SIG-M5 (cell line): ENCODE data around the gene PTCH2.
"Not testable (repeated sequence)": the region's sequence is repeated elsewhere in the genome, so short reads cannot be mapped to it uniquely, and the experiment has no call there.

Experiments
- DNase-seq: peaks from one replicate; lab custom pipeline; 2025; lab: John Stamatoyannopoulos, UW

PTCH2 gene

DNA sequence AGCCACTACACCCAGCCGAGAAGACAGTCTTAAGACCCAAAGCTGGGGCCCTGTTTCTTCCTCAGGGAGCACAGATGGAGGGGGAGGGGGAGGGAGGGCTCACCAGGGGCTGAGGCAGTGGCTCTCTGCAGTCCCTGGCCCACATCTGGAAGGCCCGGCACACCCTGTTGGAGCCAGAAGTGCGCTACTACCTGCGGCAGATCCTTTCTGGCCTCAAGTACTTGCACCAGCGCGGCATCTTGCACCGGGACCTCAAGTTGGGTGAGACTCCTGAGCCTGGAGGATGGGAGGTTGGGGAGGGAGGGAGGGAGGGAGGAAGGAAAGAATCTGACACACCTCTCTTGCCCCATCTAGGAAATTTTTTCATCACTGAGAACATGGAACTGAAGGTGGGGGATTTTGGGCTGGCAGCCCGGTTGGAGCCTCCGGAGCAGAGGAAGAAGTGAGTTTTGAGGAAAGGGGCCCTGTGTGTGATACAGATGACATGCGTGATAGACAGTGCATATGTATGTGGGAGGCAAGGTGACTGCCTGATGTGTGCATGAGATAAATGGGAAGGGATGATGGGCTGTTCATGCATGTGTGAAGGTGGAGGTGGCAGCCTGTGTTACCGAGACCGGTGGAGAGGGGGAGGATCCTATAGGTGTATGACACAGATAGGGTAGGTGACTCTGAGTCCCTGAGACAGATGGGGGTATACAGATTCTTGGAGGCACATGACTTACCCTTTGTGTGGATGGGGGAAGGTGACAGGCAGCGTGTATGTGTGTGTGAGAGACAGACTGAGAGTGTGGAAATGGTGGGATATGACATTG is 41.4 kb downstream of the PTCH2 start:
- no peak for DNase-seq

DNA sequence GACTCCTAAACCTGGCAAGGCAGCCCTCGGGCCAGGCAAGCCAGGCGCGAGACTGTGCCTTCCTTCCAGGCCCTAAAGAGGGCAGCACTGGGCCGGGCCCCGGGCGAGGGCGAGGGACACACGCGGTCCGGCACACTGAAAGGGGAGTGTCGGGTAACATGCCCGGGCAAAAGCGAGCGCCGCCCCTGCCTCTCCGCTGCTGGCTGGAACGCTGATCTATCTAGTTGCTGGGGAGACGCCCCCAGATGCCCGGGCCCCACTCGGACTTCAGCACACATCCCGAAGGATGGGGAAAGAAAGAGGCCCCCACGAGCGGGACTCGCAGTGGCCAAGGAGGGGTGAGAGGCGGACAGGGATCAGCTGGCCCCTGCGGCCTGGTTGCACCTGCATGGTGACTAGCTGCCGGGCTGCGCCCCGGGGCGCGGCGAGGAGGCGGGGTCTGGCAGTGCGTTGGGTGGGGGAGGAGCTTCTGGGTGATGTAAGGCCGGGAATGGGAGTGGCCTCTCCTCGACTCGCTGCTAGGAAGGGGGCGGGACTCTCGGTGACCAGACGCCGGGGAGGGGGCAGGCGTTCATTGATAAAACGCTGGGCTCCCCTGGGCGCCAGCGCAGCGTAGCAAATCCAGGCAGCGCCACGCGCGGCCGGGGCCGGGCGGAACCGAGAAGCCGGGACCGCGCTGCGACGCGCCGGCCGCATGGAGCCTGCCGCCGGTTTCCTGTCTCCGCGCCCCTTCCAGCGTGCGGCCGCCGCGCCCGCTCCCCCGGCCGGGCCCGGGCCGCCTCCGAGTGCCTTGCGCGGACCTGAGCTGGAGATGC is 43.1 kb downstream of the PTCH2 start, which contains the start of gene PLK3:
Gene PLK3 (plus strand): TSS at position 608 of the 815 bp plus-strand sequence. CDS start 87 bp downstream, at position 695.
- DNase-seq: peak; percentile 67

DNA sequence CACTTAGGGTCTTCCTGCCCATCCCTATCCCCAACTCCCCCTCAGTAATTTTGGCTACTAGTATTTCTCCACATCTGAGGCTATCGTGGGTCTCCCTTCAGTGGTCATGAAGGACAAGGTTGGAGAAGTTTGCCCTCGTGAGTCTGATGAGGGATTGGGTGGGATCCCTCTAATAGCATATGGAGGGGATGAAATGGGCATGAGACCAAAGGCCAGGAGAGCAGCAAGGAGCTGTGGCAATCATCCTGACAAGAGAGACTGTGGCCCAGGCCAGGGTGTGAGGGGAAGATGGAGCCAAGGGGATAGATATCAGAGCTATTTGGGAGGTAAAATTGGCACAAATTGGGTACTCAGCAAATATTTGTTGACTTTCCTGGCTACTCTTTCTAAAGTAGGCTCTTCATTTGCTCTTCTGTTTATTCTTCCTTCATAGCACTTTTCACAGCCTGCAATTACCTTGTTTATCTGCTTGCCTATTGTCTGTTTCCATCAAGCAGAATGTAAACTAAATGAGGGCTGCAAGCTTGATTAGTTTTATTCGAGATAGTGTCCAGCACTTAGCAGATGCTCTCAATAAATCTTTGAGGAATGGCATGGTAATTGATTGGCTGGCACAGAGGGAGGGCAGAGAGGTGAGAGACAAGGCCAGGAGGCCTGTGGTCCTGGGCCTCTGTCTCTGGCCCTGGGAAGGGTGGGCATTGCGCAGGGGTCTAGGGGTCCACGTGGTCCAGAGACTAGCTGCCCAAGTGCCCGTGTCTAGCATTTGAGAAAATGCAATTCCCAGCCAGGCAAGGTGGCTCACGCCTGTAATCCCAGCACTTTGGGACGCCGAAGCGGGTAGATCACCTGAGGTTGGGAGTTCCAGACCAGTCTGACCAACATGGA is 44.3 kb downstream of the PTCH2 start:
- no peak for DNase-seq

DNA sequence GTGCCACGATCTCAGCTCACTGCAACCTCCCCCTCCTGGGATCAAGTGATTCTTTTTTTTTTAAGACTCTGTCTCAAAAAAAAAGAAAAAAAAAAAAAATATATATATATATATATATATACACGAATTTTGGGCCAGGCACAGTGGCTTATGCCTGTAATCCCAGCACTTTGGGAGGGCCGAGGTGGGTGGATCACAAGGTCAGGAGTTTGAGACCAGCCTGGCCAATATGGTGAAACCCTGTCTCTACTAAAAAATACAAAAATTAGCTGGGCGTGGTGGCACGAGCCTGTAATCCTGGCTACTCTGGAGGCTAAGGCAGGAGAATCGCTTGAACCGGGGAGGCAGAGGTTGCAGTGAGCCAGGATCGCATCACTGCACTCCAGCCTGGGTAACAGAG is 45.2 kb downstream of the PTCH2 start:
- DNase-seq: not testable (repeated sequence)

DNA sequence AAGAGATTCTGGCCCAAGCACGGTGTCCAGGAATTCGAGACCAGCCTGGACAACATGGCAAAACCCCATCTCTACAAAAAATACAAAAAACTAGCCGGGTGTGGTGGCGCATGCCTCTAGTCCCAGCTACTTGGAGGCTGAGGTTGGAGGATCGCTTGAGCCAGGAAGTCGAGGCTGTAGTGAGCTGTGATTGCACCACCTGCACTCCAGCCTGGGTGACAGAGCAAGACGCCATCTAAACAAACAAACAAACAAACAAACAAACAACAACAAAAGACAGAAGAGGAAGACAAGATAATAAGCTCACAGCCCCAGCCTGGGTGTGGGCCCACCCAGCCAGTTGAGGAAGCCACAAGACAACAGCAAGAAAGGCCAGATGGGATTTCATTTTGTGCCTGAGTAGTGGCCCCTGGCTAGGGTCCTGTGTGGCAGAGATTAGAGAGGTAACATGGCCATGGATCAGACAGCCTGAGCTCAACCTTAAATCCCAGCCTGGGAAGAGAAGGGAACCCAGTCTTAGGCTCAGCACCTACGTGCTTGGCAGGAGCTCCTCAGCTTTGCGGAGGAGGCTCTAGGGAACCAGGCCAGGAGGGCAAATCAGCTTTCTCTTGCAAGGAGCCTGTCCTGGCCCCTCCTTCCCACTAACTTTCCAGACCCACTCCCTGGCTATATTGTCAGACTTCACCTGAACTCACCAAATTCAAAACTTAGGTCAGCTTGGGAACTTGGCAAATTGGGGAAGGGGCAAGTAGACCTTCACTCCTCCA is 50.1 kb downstream of the PTCH2 start:
- DNase-seq: no peak

DNA sequence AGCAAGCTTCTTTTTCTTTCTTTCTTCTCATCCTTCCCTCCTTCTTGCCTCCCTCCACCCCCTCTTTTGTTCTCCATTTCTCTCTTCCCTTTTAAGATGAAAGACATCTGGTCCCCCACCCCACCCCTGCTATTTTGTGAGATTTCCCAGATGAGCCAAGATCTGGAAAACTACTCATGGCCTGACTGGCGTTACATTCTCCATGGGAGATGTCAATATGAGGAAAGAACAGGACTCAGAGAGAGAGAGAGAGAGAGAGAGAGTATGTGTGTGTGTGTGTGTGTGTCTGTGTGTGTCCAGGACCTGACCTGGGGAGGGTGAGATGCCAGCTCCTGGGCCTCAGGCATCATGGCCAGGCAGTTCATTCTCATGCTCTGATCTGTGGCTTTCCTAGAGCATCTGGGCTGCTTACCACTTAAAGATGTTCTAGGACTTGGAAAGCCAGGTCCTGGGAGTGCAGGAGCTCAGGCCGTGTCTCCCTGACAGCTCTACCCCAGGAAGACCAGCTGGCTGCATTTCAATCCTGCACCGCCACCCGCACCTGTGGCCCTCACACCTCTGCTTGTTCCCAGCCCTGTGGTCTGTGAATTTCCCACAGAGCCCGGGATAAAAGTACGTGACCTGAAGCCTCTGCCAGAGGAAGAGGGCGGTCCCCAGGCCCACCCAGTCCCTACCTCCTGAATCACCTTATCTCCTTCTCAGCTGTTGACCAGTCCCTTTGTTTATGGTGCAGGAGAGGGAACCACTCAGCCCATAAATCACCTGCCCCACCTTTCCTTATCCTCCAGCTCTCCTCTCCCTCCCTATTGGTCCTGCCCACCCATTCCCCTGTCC is 51.9 kb downstream of the PTCH2 start:
- no peak for DNase-seq

DNA sequence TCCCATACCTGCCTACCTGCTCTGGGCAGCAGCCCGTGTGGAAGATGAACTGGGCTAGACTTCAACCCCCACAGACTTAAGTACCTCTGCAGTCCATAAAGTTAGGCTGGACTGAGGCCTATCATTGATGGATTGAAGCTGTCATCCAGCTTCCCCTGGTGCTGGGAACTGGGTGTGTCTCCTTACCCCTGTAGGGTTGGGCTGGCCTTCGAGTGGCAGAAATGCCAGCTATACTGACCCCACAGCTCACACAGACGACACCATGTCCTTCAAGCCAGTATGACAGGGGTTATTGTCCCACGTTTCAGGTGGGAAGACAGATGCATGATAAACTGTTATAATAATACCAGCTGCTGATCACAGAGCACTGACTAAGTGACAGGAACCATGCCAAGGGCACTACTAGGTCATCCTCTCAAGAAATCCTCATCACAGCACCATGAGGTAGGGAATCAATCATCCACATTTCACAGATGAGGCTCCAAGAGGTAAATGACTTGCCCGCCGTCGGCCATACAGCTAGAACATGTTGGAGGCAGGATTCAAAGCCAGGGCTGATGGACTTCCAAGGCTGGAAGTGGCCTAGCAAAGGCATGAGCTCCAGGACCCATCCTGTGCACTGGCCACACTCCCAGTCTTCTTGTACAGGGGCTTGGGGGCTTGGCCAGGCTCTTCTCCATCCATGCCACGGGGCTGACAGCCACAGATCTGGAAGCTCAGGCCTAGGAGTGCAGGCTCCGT is 54.8 kb downstream of the PTCH2 start, which contains the start of gene BEST4:
Gene BEST4 (minus strand): TSS at position 51 of the 741 bp plus-strand sequence. CDS start 465 bp downstream, outside the sequence.
- no peak for DNase-seq

DNA sequence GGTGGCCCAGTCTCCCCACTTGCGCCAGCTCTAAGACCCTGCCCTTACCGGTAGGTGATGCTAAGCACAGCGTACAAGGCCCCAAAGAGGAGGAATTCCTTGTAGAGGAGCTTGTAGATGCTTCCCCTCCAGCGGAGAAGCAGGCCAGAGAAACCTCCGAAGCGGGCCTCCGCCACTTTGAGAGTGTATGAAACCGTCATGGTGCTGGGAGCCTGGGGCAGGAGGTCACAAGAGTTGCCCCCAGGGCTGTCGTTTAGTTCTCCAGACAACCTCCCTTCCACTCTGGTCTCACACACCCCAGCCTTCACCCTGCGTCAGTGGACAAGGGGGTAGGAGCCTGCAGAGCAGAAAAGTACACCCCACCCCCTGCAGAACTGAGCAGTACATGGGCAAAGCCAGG is 55.5 kb downstream of the PTCH2 start:
- DNase-seq: no peak

DNA sequence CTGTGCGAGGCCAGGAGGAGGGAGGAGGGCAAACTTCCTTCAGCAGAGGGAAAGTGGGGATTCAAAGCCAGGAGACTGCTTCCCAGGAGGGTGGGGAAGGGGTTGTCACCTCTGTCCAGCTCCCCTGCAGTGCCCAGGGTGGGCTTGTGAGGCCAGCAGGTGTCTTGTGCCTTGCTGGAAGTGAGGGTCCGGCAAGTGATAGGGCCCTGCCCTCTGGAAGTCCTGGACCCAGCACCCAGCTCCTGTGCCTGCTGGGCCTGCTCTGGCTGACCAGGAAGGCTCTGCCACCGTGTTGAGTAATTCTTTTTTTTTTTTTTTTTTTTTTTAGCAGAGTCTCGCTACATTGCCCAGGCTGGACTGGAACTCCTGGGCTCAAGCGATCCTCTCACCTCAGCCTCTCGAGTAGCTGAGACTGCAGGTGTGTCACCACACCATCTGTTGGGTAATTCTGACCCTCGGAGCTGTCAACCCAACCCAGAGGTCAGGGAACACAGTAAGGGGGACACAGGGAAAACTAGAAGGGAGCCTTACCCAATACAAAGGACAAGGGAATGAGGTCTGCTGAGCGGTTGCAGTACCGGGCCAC is 56.1 kb downstream of the PTCH2 start:
- DNase-seq: no peak

DNA sequence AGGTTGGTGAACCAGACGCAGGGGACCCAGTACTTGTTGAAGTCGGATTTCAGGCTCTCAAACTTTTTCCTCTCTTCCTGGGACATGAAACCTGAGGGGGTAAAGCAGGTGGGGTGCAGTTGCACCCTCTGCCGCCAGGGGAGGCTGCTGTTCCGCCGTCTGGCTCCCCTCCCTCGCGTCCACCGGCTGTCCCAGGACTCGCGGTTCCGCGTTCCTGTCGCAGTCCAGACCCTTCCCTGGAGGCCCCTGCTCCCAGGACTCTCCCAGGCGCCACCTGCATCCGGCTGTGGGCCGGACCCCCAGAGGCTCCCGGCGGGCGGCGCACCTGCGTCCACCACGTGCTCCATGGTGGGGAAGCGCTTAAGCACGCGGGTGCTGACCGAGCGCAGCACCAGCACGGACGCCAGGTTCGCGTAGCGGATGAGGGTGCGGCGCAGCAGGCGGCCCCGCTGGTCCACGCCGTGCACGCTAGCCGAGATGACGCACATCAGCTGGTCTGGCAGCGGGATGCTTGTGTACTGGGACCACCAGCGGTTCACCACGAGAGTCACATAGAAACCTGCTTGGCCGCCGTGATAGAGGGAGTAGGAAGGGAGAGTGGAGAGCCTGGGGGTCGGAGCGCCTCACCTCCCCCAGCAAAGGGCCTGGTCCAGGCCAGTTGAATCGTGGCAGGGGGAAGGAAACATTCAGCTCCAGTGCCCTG is 56.8 kb downstream of the PTCH2 start:
- no peak for DNase-seq

DNA sequence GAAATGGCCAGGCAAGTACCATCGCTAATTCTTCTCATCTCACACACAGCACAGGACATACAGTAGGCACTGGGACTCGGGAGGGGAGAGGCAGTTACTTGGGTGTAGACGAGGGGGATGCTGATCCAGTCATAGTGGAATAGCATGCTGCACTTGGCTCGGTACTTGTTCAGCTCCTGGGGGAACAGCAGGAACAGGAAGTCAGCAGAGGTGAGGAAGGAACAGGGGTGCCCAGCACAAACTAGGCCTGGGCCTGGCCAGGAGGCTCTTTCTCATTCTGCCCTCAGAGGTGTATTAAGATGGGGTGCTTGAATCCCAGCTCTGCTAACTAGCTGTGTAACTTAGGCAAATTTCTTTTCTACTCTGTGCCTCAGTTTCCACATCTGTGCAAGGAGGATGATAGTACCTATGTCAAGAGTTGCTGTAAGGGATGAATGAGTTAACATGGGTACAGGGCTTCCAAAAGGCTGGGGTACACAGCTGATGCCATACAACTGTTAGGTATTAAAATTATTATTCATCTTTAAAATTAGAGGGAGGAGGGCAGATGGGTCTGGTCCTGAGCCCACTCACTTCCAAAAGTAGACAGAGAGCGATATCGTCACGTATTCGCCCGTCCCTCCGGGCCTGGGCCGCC is 57.4 kb downstream of the PTCH2 start:
- DNase-seq: no peak

DNA sequence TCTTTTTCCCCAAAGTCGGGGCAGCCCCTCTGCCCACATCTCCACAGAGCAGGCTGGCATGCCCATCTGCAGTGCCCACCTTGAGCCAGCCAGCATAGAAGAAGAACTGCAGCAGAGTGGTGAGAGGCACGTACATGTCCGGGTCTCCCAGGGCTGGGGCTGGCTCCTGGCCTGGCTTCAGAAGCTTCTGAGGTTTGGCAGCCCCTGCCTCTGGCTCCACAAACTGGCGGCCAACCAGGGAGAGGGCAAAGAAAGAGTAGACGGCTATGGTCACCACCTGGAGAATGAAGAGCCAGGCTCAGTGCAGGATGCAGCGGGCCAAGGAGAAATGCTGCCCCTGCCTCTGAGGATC is 58.0 kb downstream of the PTCH2 start:
- DNase-seq: no peak

DNA sequence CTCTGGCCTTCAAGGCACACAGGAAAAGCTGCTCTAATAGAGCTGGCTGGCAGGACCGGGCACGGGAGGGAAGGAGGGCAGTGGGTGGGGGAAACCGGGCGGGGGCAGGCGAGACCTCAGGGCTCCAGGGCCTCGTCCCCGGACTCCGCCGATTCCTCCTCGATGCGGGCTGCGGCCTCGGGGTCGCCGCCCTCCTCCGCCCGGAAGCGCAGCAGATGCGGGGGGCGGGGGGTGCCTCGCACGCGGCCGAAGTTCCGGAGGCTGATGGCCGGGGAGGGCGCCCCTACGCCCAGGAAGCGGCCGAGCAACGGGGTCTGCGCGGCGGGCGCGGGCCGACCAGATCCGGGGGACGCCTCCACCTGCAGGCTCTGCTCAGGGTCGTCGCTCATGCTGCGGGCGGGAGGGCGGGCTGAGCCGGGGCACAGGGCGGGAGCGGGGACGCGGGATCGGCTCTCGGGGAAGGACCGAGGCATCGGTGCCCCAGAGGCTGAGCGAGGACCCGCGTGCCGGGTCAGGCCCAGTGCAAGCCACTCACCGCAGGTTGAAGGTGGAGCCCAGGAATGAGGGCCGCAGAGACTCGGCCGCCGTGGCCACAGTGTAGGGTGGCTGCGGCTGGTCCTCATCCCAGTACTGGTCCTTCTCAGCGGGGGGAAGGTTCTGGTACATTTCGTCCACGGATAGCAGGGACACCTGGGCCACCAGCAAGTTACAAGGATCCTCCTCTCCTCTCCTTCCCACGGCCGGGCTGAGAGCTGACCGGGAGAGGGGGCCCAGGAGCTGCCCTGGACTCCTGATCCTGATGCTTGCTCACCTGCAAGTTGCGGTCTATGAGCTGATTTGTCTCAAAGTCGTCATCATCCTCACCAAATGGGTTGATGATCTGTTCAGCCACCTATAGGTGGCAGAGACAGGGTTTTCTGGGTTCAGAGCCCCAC is 58.7 kb downstream of the PTCH2 start:
- DNase-seq: no peak

DNA sequence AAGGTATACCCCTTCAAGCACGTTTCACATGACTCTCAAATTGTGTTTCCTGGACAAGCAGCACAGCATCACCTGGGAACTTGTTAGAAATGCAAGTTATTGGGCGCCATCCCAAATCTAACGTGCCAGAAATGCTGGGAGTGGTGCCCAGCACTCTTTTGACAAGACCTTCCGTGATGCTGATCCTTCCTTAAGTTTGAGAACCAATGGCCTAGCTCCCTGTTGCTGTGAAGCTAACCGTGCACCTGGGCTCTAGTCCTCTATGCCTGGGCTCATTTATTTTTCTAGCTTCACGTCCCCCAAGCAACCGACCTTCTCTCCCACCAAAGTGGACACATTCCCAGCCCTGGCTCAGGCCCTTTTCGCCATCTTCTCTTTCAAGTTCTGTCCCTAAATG is 59.4 kb downstream of the PTCH2 start:
- DNase-seq: no peak

DNA sequence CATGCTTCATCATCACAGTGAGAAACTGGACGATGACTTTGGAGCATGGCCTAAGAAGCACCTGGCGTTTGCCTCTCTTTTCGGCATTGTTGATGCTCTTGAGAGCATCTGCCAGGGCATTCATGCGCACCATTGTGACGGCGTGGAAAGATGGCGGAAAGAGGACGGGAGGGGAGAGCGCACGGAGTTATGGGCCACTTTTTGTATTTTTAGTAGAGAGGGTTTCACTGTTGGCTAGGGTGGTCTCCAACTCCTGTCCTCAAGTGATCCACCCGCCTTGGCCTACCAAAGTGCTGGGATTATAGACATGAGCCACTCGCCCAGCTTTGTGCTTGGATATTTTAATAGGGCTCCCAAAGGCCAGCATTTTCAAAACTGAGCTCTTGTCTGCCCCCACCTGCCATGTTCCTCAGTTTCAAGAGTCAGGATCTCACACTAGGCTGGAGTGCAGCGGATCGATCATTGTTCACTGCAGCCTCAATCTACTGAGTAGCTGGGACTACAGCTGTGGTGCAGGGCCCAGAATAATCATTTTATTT is 62.4 kb downstream of the PTCH2 start:
- DNase-seq: no peak

DNA sequence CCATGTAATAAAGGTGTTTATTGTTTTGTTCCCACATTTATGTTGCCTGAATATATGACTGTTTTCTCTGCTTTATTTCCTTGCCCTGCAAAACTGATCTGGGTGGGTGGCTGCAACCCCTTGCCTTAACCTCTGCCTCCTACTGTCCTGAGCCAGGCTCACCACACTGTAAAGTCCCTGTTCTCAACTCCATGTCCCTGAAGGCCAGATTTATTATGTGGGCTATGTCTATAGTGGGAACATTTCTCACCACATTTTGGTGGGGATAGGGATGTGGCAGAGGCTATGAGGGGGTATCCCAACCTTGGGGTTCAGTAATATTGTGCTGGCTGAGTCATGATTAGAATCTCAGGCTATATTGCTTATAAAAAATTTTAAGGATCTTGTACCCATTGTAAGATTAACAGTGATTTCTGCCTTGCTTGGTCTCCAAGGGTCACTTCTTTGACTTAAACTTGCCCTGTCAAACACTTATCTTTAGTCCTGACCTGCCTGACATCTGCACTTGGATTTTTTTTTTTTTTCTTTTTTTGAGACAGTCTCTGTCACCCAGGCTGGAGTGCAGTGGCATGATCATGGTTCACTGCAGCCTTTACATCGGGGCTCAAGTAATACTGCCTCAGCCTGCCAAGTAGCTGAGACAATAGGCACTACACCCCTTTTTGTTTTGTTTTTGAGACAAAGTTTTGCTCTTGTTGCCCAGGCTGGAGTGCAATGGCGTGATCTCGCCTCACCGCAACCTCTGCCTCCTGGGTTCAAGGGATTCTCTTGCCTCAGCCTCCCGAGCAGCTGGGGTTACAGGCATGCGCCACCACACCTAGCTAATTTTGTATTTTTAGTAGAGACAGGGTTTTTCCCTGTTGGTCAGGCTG is 64.1 kb downstream of the PTCH2 start:
- no peak for DNase-seq
